Measurements from ENCODE around the gene EFHD2. TPM values are rescaled to one million over a fixed set of nuclear protein-coding genes. Genes with fewer than 3 reads are reported as not detected.

Gene EFHD2
- total RNA-seq, 2 donors from 2014 or later = 36.0 to 71.3 TPM

DNA sequence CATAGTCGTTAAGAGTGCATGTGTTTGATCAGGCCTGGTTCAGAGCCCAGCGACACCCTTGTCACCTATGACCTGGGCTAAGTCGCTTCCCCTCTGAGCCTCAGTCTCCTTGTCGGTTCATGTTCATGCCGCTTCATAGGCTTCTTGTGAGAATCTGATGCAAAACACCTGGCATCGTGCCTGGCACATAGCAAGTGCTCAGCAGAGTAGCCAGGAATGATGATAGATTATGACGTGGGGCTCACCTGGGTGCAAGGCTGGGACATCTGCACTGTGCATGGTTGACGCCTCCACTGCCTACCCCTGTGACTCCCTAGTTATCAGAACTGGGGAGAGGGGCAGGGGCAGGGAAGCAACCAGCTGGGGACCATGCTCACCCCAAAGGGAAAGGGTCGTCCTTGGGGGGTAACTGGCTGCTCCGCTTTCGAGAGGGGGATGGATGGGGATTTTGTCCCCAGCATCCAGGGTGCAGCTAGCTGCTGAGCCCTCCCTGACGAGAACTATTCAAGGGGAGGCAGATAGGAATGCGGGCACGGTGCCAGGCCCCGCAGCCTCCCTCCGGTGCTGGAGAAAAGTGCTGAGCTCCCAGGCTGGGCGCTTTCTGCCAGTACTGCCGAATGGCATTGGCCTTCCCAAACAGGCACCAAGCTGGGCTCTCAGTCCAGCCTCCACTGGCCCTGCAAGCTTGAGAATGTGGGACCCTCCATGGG, 9.3 kb downstream of the EFHD2 start:
- TF ChIP-seq CTCF (IDR thresholded peaks at IDR 0.05) = no peak
- ATAC-seq (ENCODE audit: insufficient number of reproducible peaks, low FRiP score, low read depth) (no peak), DNase-seq (ENCODE audit: low spot score) (no peak)
- Histone ChIP-seq H3K27ac (no peak overlapping the region), H3K4me1 (ENCODE audit: control insufficient read depth in 1 of 2, low read depth in 2 of 2) (peaks cover 0 to 3% of the 10 kb centered on the region in 2 donors), H3K9me3 (no peaks in the 10 kb centered on the region), H3K36me3 (no peaks in the 10 kb centered on the region), H3K4me3 (no peak overlapping the region), H3K27me3 (replicated peaks; ENCODE audit: insufficient read depth) (no peaks in the 10 kb centered on the region)

- no peak for DNase-seq (ENCODE audit: low spot score)
- no peak for TF ChIP-seq CTCF (IDR thresholded peaks at IDR 0.05)
- Histone ChIP-seq H3K36me3 (no peaks in the 10 kb centered on the region), H3K27ac (no peak overlapping the region), H3K9me3 (no peaks in the 10 kb centered on the region), H3K27me3 (replicated peaks; ENCODE audit: insufficient read depth) (no peaks in the 10 kb centered on the region), H3K4me1 (ENCODE audit: control insufficient read depth in 1 of 2, low read depth in 2 of 2) (peaks cover 0 to 3% of the 10 kb centered on the region in 2 donors), H3K4me3 (no peak overlapping the region)
- no peak for ATAC-seq (ENCODE audit: insufficient number of reproducible peaks, low FRiP score, low read depth)
Observed at GRCh38 chr1:15420853-15421465, 11.3 kb downstream of the EFHD2 start.

DNA sequence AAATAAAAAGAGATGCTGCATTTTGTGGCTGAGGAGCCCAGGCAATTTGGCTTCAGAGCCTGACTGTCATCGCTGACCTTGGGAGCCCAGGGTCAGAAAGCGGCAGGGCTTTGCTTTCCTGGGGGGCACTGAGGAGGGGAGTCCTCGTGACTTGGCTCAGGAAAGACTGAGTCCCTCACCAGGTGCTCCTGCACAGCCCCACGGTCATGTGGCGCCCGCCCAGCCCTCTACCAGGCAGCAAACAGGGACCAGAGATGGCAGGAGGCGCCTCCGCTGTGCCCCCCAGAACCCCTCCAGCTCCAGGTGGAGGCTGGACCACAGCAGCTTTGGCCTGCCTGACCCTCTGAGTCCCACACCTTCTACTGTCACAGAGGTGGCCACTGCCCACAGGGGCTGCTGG, 13.2 kb downstream of the EFHD2 start:
- no peak for DNase-seq (ENCODE audit: low spot score)
- H3K27me3 ChIP-seq (replicated peaks; ENCODE audit: insufficient read depth) = no peaks in the 10 kb centered on the region
- no peak for ATAC-seq (ENCODE audit: insufficient number of reproducible peaks, low FRiP score, low read depth)
- no peaks in the 10 kb centered on the region for H3K9me3 ChIP-seq
- H3K4me3 ChIP-seq = no peak overlapping the region
- TF ChIP-seq CTCF (IDR thresholded peaks at IDR 0.05) = no peak
- H3K4me1 ChIP-seq (ENCODE audit: control insufficient read depth in 1 of 2, low read depth in 2 of 2) = no peaks in the 10 kb centered on the region
- no peak overlapping the region for H3K27ac ChIP-seq
- peaks cover 7% of the 10 kb centered on the region for H3K36me3 ChIP-seq

GRCh38 chr1:15423355-15424077, 13.8 kb downstream of the EFHD2 start:
- no peak for DNase-seq (ENCODE audit: low spot score)
- no peak overlapping the region for H3K4me3 ChIP-seq

More at GRCh38 chr1:15423355-15424077, 13.8 kb downstream of the EFHD2 start:
- no peaks in the 10 kb centered on the region for H3K9me3 ChIP-seq
- no peak for ATAC-seq (ENCODE audit: insufficient number of reproducible peaks, low FRiP score, low read depth)
- no peaks in the 10 kb centered on the region for H3K4me1 ChIP-seq (ENCODE audit: control insufficient read depth in 1 of 2, low read depth in 2 of 2)
- no peak for TF ChIP-seq CTCF (IDR thresholded peaks at IDR 0.05)
- peaks cover 7% of the 10 kb centered on the region for H3K36me3 ChIP-seq
- no peaks in the 10 kb centered on the region for H3K27me3 ChIP-seq (replicated peaks; ENCODE audit: insufficient read depth)
- no peak overlapping the region for H3K27ac ChIP-seq
